Neural crest cell (in vitro differentiated cells): Measurements from ENCODE around the gene SNTN. TPM values are rescaled to one million over a fixed set of nuclear protein-coding genes. Genes with fewer than 3 reads are reported as not detected.

ENCODE experiments used
- DNase-seq: peaks from one replicate; pipeline ENCODE4 v3.0.0; 2021; ENCODE audit warnings: low read depth, mixed read lengths, low spot score
- H3K27ac Mint-ChIP-seq: one replicate; pipeline ENCODE4 v1.8.0; 2021; ENCODE audit warnings: mild to moderate bottlenecking, mixed read lengths; ENCODE audit not compliant: unreplicated experiment
- H3K27me3 Mint-ChIP-seq: 2 replicates; pipeline ENCODE4 v1.8.0; 2021; ENCODE audit warnings: low read depth, mild to moderate bottlenecking, mixed read lengths
- H3K36me3 Mint-ChIP-seq: 2 replicates; pipeline ENCODE4 v1.8.0; 2021; ENCODE audit warnings: low read depth, mild to moderate bottlenecking, mixed read lengths
- H3K4me1 Mint-ChIP-seq: 2 replicates; pipeline ENCODE4 v1.8.0; 2021; ENCODE audit warnings: mixed read lengths
- H3K4me3 Mint-ChIP-seq: one replicate; pipeline ENCODE4 v1.8.0; 2021; ENCODE audit warnings: mild to moderate bottlenecking, mixed read lengths
- H3K9me3 Mint-ChIP-seq: 2 replicates; pipeline ENCODE4 v1.8.0; 2021; ENCODE audit warnings: mixed read lengths
- total RNA-seq: library from RNA; stranded (reverse); gene quantifications from 2 replicates; pipeline ENCODE4 v1.2.1, GENCODE V29; 2021
- TF ChIP-seq, protein P1 (sequence below): fragments of 200-600 bp; sonication (generic); conservative IDR thresholded peaks from 2 replicates; pipeline ENCODE4 v1.5.0; 2021; ENCODE audit warnings: antibody characterized with exemption, mild to moderate bottlenecking

The SNTN gene
- total RNA-seq, 1 donor from 2014 or later: not detected

DNA sequence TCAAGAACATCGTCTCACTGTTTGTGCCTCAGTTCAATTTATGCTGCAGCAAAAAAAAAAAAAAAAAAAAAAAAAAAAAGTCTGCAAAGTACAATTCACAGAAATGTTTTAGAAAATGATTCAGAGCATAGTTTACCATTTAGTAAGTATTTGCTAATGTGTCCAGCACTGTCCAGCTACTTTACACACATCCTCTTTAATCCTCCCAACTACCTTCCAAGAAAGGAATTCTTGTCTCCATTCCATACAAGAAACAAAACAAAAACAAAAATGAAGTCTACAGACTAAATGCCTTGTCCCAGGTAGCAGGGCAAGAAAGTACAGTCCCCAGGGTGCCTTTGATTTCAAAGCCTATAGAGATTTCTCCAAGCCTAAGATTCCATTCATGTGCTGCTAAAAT lies 38.9 kb upstream of the SNTN start:
- Mint-ChIP-seq H3K36me3 (no peaks in the 10 kb centered on the region), H3K9me3 (no peaks in the 10 kb centered on the region), H3K4me3 (no peak overlapping the region), H3K4me1 (no peaks in the 10 kb centered on the region), H3K27me3 (no peaks in the 10 kb centered on the region), H3K27ac (no peak overlapping the region)
- no peak for DNase-seq
- TF ChIP-seq, protein P1, sequence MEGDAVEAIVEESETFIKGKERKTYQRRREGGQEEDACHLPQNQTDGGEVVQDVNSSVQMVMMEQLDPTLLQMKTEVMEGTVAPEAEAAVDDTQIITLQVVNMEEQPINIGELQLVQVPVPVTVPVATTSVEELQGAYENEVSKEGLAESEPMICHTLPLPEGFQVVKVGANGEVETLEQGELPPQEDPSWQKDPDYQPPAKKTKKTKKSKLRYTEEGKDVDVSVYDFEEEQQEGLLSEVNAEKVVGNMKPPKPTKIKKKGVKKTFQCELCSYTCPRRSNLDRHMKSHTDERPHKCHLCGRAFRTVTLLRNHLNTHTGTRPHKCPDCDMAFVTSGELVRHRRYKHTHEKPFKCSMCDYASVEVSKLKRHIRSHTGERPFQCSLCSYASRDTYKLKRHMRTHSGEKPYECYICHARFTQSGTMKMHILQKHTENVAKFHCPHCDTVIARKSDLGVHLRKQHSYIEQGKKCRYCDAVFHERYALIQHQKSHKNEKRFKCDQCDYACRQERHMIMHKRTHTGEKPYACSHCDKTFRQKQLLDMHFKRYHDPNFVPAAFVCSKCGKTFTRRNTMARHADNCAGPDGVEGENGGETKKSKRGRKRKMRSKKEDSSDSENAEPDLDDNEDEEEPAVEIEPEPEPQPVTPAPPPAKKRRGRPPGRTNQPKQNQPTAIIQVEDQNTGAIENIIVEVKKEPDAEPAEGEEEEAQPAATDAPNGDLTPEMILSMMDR: no peak

DNA sequence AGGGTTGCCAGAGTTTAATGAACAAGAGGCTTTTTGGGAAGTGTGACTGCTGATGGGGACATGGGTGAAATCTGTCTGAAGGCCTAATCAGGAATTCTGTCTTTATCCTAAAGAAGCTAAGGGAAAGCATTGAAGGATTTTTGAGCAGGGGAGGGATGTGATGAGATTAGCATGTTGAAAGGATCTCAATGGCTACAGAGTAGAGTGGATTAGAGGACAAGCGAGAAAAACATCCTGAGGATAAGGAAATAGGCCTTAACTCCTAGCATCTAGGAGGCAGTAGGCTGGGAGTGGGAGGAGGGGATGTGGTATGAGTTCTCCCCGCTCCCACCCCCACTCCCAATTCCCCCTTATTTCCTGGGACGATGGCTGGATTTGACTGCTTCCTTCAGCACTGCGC lies 35.1 kb upstream of the SNTN start:
- Mint-ChIP-seq H3K27me3 (no peaks in the 10 kb centered on the region), H3K27ac (no peak overlapping the region), H3K9me3 (peaks cover 4% of the 10 kb centered on the region), H3K4me1 (no peaks in the 10 kb centered on the region), H3K36me3 (no peaks in the 10 kb centered on the region), H3K4me3 (no peak overlapping the region)
- TF ChIP-seq, protein P1: no peak
- no peak for DNase-seq

DNA sequence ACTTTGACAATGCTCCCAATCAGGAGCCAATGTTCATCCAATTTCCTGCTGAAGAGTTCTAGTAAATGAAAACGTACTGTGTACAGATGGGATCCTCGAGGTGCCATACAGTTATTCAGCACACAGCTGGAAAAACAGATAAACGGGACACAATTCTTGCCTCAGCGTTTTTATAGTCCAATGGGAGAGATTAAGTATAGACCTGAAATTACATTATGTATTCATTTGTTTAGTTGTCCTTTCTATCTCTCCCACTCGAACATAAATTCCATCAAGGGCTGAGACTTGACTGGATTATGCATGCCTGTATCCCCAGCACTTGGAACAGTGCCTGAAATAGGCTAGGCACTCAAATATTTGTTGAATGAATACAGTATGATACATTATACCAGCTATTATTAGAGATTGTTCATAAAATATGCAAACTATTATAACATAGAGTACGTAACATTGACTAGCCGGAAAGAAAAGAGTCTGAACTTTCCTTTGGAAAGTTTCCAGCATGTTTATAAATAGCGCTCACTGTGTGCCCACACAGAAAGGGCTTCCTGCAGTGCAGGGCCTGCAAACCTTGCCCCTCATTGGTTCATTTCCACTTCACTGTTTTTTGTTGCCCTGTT lies 27.4 kb upstream of the SNTN start:
- H3K4me1 Mint-ChIP-seq: peaks cover 13% of the 10 kb centered on the region
- H3K27ac Mint-ChIP-seq: no peak overlapping the region
- no peak for DNase-seq
- peaks cover 4% of the 10 kb centered on the region for H3K9me3 Mint-ChIP-seq
- no peak overlapping the region for H3K4me3 Mint-ChIP-seq
- H3K27me3 Mint-ChIP-seq: no peaks in the 10 kb centered on the region
- TF ChIP-seq, protein P1: no peak
- H3K36me3 Mint-ChIP-seq: no peaks in the 10 kb centered on the region

DNA sequence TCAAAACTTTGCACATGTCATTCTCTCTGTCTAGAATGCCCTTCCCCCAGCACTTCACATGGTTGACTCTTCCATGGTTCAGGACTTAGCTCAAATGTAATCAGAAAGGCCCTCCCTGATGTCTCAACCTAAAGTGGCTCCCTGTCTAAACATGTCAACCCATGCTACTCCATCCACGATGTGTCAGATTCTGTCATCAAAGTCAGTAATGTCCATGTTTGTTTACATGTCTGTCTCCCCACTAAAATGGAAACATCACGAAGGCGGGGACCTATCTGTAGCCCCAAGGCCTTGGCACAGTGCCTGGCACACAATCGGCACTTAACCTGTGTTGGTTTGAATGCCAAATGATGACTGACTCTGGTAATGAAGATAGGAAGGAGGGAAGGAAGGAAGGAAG lies 20.8 kb upstream of the SNTN start:
- peaks cover 9% of the 10 kb centered on the region for H3K27me3 Mint-ChIP-seq
- peaks cover 8% of the 10 kb centered on the region for H3K9me3 Mint-ChIP-seq
- peaks cover 2% of the 10 kb centered on the region for H3K36me3 Mint-ChIP-seq
- no peak overlapping the region for H3K27ac Mint-ChIP-seq
- no peak overlapping the region for H3K4me3 Mint-ChIP-seq
- TF ChIP-seq, protein P1: no peak
- DNase-seq: no peak
- no peaks in the 10 kb centered on the region for H3K4me1 Mint-ChIP-seq

DNA sequence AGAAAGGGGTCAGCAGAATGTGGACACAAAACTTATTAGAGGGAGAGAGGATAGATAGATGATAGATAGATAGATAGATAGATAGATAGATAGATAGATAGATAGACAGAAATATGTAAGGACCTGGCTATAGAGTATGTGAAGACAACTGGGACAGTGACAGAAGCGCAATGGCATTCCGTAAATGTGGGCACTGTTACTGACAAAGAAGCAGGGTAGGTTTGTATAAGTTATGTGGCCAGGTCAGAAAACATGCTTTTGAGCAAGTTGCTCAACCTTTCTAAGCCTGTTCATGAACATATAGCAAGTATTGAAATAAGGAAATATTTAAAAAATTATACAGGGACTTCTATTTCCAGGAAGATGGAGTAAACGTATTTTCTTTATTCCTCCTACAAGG lies 17.3 kb upstream of the SNTN start:
- no peak overlapping the region for H3K27ac Mint-ChIP-seq
- H3K9me3 Mint-ChIP-seq: peaks cover 12% of the 10 kb centered on the region
- no peak for DNase-seq
- H3K36me3 Mint-ChIP-seq: peaks cover 8% of the 10 kb centered on the region
- no peaks in the 10 kb centered on the region for H3K4me1 Mint-ChIP-seq
- H3K4me3 Mint-ChIP-seq: no peak overlapping the region
- TF ChIP-seq, protein P1: no peak
- H3K27me3 Mint-ChIP-seq: peaks cover 13% of the 10 kb centered on the region

DNA sequence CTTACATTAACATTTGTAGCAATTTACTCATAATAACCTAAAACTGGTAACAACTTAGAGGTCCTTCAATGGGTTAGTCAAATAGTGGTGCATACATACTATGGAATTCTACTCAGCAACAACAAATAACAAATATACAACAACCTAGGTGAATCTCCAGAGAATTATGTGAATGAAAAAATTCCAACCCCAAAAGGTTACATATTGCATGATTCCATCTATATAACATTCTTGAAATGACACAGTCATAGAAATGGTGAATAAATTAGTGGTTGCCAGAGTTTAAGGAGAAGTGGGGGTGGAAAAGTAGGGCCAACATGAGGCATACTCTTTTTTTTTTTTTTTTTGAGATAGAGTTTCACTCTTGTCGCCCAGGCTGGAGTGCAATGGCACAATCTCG lies 12.7 kb upstream of the SNTN start:
- peaks cover 12% of the 10 kb centered on the region for H3K9me3 Mint-ChIP-seq
- no peak overlapping the region for H3K4me3 Mint-ChIP-seq
- no peaks in the 10 kb centered on the region for H3K4me1 Mint-ChIP-seq
- no peak for DNase-seq
- TF ChIP-seq, protein P1: no peak
- H3K36me3 Mint-ChIP-seq: peaks cover 10% of the 10 kb centered on the region
- H3K27ac Mint-ChIP-seq: no peak overlapping the region
- H3K27me3 Mint-ChIP-seq: peaks cover 9% of the 10 kb centered on the region
